ENCODE data around the gene FAM180B.
"Not testable (repeated sequence)": the region's sequence is repeated elsewhere in the genome, so short reads cannot be mapped to it uniquely, and the experiment has no call there.

The FAM180B gene

GRCh38 chr11:47552056-47552565 is 34.4 kb upstream of the FAM180B start:
- Histone ChIP-seq H3K27me3 (ENCODE audit: insufficient read depth, poor library complexity, severe bottlenecking) (no peaks in the 10 kb centered on the region), H3K27ac (ENCODE audit: poor library complexity, severe bottlenecking) (peak overlapping the region; percentile 82), H3K4me1 (ENCODE audit: insufficient read depth, poor library complexity, severe bottlenecking) (peaks cover 28% of the 10 kb centered on the region), H3K36me3 (ENCODE audit: low read depth) (peaks cover 34% of the 10 kb centered on the region), H3K4me3 (ENCODE audit: severe bottlenecking) (peak overlapping the region; percentile 75), H3K9me3 (ENCODE audit: severe bottlenecking) (no peaks in the 10 kb centered on the region)
- ATAC-seq (ENCODE audit: low read depth) = peak; percentile 13; the same call in 1 of the 3 replicates
- TF ChIP-seq, protein P1, sequence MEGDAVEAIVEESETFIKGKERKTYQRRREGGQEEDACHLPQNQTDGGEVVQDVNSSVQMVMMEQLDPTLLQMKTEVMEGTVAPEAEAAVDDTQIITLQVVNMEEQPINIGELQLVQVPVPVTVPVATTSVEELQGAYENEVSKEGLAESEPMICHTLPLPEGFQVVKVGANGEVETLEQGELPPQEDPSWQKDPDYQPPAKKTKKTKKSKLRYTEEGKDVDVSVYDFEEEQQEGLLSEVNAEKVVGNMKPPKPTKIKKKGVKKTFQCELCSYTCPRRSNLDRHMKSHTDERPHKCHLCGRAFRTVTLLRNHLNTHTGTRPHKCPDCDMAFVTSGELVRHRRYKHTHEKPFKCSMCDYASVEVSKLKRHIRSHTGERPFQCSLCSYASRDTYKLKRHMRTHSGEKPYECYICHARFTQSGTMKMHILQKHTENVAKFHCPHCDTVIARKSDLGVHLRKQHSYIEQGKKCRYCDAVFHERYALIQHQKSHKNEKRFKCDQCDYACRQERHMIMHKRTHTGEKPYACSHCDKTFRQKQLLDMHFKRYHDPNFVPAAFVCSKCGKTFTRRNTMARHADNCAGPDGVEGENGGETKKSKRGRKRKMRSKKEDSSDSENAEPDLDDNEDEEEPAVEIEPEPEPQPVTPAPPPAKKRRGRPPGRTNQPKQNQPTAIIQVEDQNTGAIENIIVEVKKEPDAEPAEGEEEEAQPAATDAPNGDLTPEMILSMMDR (IDR thresholded peaks at IDR 0.05; ENCODE audit: poor library complexity, severe bottlenecking) = no peak
- no peak for DNase-seq (ENCODE audit: low spot score)

DNA sequence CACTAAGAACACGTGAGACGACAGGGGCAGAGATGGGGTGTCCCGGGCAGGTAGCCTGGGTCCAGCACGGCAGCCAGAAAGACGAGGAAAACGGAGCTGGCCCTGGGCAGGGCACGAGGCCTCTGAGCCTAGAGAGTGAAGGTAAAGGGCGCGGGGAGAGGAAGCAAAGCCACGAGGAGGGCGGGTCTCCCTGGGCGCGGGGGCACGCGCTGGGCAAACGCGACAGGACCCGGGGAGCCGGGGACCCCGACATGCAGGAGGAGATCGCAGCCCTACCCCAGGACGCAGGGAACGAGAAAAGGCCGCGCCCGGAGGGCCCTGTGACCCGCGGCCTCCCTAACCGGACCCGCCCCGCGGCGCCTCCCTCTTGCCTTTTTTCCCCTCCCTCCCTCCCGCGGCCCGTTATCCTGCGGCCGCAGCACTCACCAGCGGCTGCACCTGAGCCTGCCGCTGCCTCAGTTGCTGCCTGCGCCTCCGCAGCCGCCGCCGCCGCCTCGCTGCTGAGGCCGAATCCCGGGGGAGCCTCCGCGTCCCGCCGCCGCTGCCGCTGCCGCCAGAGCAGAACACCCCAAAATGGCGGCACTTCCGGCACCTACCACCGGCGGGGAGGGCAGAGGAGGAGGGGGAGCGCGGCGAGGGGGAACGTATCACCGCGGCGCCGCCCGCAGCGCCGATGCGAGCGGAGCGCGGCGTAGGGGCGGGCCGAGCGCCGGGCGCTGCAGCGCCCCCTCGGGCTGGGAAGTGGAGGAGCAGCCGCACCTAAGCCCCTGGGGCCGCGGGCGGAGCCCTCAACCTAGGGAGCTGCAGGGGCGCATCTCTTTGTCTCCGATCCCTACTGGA is 33.7 kb upstream of the FAM180B start, which contains the start of gene CELF1:
CELF1 (minus strand) TSS at position 567 of the 840 bp plus-strand sequence. CDS start 53,609 bp downstream, outside the sequence.
- H3K4me1 ChIP-seq (ENCODE audit: insufficient read depth, poor library complexity, severe bottlenecking) = peaks cover 21% of the 10 kb centered on the region
- no peaks in the 10 kb centered on the region for H3K27me3 ChIP-seq (ENCODE audit: insufficient read depth, poor library complexity, severe bottlenecking)
- peak within 1 kb of the TSS; percentile 82 for H3K27ac ChIP-seq (ENCODE audit: poor library complexity, severe bottlenecking)
- peaks cover 32% of the 10 kb centered on the region for H3K36me3 ChIP-seq (ENCODE audit: low read depth)
- peak; percentile 91 for ATAC-seq (ENCODE audit: low read depth)
- peak within 1 kb of the TSS; percentile 75 for H3K4me3 ChIP-seq (ENCODE audit: severe bottlenecking)
- TF ChIP-seq, protein P1 (IDR thresholded peaks at IDR 0.05; ENCODE audit: poor library complexity, severe bottlenecking) = peak; percentile 98
- DNase-seq (ENCODE audit: low spot score) = peak; percentile 90
- no peaks in the 10 kb centered on the region for H3K9me3 ChIP-seq (ENCODE audit: severe bottlenecking)

DNA sequence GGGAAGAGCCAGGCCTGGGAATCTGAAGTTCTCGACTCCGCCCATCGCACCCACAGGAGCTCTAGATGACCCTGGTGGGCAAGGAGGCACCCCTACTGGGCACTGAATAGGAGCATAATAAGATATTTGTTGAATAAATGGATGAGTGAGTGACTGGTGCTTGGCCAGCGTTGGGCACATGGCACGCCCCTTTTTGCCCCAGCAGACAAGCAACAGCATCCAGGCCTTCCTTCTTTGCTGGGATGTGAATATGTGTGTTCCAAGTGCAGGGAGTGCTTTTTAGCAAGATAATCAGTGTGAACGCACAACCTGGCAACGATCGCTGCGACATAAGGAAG is 33.1 kb upstream of the FAM180B start:
- TF ChIP-seq, protein P1 (IDR thresholded peaks at IDR 0.05; ENCODE audit: poor library complexity, severe bottlenecking) = peak; percentile 79
- Histone ChIP-seq H3K4me1 (ENCODE audit: insufficient read depth, poor library complexity, severe bottlenecking) (peaks cover 16% of the 10 kb centered on the region), H3K9me3 (ENCODE audit: severe bottlenecking) (no peaks in the 10 kb centered on the region), H3K27me3 (ENCODE audit: insufficient read depth, poor library complexity, severe bottlenecking) (no peaks in the 10 kb centered on the region), H3K4me3 (ENCODE audit: severe bottlenecking) (peak overlapping the region; percentile 75), H3K36me3 (ENCODE audit: low read depth) (peaks cover 27% of the 10 kb centered on the region), H3K27ac (ENCODE audit: poor library complexity, severe bottlenecking) (peak overlapping the region; percentile 82)
- DNase-seq (ENCODE audit: low spot score) (no peak), ATAC-seq (ENCODE audit: low read depth) (peak; percentile 50)

DNA sequence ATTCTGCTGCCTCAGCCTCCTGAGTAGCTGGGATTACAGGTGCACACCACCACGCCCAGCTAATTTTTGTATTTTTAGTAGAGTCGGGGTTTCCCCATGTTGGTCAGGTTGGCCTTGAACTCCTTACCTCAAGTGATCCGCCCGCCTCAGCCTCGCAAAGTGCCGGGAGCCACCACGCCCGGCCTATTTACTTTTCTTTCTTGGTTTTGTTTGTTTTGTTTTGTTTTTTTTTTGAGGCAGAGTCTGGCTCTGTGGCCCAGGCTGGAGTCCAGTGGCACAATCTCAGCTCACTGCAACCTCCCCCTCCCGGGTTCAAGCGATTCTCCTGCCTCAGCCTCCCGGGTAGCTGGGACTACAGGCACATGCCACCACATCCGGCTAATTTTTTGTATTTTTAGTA is 29.5 kb upstream of the FAM180B start:
- not testable (repeated sequence) for DNase-seq (ENCODE audit: low spot score); H3K27me3 ChIP-seq (ENCODE audit: insufficient read depth, poor library complexity, severe bottlenecking); H3K4me1 ChIP-seq (ENCODE audit: insufficient read depth, poor library complexity, severe bottlenecking); H3K36me3 ChIP-seq (ENCODE audit: low read depth); H3K9me3 ChIP-seq (ENCODE audit: severe bottlenecking); ATAC-seq (ENCODE audit: low read depth); H3K4me3 ChIP-seq (ENCODE audit: severe bottlenecking); H3K27ac ChIP-seq (ENCODE audit: poor library complexity, severe bottlenecking)

DNA sequence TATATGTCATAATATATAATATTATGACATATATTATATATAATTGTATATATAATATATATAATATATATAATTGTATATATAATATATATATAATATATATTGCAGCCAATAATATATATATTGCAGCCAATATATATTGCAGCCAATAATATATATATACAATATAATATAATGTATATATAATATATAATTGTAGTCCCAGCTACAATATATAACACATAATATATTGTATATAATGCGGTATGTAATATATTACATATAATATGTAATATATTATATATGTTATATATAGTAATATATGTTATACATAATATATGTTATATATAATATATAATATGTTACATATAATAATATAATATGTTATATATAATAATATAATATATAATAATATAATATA is 27.8 kb upstream of the FAM180B start:
- TF ChIP-seq, protein P1 (IDR thresholded peaks at IDR 0.05; ENCODE audit: poor library complexity, severe bottlenecking) = no peak
- H3K4me1 ChIP-seq (ENCODE audit: insufficient read depth, poor library complexity, severe bottlenecking) = no peaks in the 10 kb centered on the region
- ATAC-seq (ENCODE audit: low read depth) (no peak), DNase-seq (ENCODE audit: low spot score) (no peak)
- no peak overlapping the region for H3K4me3 ChIP-seq (ENCODE audit: severe bottlenecking)
- no peak overlapping the region for H3K27ac ChIP-seq (ENCODE audit: poor library complexity, severe bottlenecking)
- H3K36me3 ChIP-seq (ENCODE audit: low read depth) = no peaks in the 10 kb centered on the region
- H3K27me3 ChIP-seq (ENCODE audit: insufficient read depth, poor library complexity, severe bottlenecking) = no peaks in the 10 kb centered on the region
- H3K9me3 ChIP-seq (ENCODE audit: severe bottlenecking) = no peaks in the 10 kb centered on the region
